Measurements from ENCODE around the gene FCMR.

- TF ChIP-seq CTCF (IDR thresholded peaks at IDR 0.05; ENCODE audit: borderline replicate concordance, extremely low read depth, low read length, poor library complexity, severe bottlenecking) (no peak), EZH2 (IDR thresholded peaks at IDR 0.05; ENCODE audit: borderline replicate concordance, low read depth, low read length, severe bottlenecking) (no peak)
These were observed 6.6 kb downstream of the FCMR start for GRCh38 chr1:206915030-206915735.

Measured in DND-41 (cell line).